NOMO-1 treated with dmso at 0.1 percent for 144 hours (cell line): Measurements from ENCODE around the gene PGBD5.
"Not testable (repeated sequence)": the region's sequence is repeated elsewhere in the genome, so short reads cannot be mapped to it uniquely, and the experiment has no call there.

ENCODE experiments used
- DNase-seq: peaks from one replicate; lab custom pipeline; 2025; ENCODE audit not compliant: unreplicated experiment; lab: John Stamatoyannopoulos, UW

Gene PGBD5

GRCh38 chr1:230426246-230427093, at the start of gene PGBD5:
Gene PGBD5, minus strand, starts transcription at chr1:230426332. Its CDS starts 404 bp downstream, at chr1:230425928.
- peak; percentile 18 for DNase-seq

DNA sequence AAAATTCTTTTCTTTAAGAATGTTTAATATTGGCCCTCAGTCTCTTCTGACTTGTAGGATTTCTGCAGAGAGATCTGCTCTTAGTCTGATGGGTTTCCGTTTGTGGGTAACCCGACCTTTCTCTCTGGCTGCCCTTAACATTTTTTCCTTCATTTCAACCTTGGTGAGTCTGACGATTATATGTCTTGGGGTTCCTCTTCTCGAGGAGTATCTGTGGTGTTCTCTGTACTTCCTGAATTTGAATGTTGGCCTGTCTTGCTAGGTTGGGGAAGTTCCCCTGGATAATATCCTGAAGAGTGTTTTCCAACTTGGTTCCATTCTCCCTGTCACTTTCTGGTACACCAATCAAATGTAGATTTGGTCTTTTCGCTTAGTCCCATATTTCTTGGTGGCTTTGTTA, 48.8 kb upstream of the PGBD5 start:
- DNase-seq = not testable (repeated sequence)

GRCh38 chr1:230470750-230471149, 44.6 kb upstream of the PGBD5 start:
- not testable (repeated sequence) for DNase-seq

- no peak for DNase-seq
Measured at GRCh38 chr1:230469271-230469670, 43.1 kb upstream of the PGBD5 start.

DNA sequence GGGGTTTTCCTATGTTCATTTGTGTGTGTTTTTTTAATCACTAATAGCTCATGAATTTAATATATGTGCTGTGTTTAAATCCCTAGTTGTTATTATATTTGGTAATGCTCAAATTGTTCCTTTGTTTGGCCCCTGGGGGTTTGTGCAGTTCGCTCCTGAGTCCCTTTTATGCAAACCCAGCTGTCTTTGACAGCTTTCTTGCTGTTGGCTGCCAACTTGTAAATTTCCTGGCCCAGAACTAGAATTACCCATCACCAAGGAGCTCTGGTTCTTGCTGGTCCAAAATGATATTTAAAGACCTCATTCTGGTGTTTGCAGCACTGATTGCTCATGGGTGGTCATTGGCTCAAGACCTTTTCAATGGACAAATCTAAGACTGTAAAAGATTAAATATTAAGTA, 39.6 kb upstream of the PGBD5 start:
- no peak for DNase-seq

GRCh38 chr1:230464671-230465070, 38.5 kb upstream of the PGBD5 start:
- no peak for DNase-seq

DNA sequence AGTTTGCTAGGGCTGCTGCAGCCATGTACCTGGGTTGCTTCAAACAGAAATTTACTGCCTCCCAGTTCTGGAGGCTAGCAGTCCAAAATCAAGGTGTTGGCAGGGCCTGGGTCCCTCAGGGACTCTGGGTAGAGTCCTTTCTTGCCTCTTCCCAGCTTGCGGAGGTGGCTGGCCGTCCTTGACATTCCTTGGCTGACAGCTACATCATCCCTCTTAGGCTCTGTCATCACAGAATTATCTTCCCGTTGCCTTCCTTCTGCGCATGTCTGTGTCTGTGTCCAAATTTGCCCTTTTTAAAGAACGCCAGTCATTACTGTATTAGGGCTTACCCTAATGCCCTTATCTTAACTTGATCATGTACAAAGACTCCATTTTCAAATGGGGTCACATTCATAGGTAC, 37.6 kb upstream of the PGBD5 start:
- DNase-seq = no peak

- DNase-seq = no peak
Measured at GRCh38 chr1:230463326-230463725, 37.2 kb upstream of the PGBD5 start.

DNA sequence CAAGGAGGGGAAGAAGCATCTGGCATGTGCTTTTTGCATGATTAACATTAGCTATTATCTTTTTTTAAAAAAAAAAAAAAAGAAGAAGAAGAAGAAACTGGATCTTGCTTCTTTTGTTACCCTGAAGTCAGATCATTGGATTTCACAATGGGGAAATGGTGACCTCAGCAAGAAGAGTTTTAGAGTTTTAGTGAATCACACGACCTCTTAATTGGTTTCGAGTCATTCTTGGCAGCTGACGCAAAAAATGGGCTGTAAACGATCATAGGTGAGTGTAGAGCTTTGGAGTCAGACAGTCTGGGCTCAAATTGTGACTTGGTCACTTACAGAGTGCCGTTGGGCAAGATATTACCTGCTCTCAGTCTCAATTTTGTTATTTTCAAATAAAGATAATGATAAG, 33.3 kb upstream of the PGBD5 start:
- DNase-seq = peak; percentile 57

GRCh38 chr1:230458509-230458908, 32.4 kb upstream of the PGBD5 start:
- DNase-seq = no peak

- DNase-seq = no peak
Measured at GRCh38 chr1:230456478-230456877, 30.3 kb upstream of the PGBD5 start.

DNA sequence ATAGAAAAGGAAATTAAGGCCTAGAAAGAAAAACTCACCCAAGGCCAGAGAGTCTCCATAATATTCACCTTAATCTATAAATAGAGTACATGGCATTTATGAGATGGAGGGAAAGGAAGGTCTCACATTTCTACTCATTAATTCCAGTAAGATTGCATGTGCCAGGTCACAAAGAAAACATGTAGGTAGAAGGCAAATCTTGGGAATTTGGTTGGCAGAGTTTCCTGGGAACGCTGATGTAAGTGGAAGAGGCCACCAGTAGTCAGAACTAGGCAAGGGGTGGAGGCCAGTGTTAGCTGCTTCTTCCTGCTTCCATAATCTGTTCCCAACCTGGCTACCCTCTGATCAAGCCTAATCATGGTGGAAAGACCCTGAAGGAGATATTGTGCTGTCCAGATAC, 29.2 kb upstream of the PGBD5 start:
- no peak for DNase-seq

DNA sequence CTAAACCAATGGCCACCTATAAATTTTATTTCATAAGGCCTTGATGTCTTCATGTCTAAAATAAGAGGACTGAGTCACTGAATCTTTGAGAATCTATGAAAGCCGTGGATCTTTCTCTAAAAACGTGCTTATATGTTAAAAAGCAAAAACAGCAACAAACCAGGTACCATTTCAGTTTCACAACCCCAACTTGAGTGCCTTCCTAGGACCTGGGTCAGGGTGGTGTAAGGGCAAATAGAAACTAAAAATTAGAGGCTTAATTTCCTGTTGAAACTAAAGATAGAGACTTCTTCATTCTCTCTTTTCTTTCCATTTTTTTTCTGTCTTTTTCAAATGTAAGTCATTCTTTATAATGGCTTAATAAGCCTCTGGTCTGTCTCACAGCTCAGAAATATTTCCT, 27.2 kb upstream of the PGBD5 start:
- no peak for DNase-seq

DNA sequence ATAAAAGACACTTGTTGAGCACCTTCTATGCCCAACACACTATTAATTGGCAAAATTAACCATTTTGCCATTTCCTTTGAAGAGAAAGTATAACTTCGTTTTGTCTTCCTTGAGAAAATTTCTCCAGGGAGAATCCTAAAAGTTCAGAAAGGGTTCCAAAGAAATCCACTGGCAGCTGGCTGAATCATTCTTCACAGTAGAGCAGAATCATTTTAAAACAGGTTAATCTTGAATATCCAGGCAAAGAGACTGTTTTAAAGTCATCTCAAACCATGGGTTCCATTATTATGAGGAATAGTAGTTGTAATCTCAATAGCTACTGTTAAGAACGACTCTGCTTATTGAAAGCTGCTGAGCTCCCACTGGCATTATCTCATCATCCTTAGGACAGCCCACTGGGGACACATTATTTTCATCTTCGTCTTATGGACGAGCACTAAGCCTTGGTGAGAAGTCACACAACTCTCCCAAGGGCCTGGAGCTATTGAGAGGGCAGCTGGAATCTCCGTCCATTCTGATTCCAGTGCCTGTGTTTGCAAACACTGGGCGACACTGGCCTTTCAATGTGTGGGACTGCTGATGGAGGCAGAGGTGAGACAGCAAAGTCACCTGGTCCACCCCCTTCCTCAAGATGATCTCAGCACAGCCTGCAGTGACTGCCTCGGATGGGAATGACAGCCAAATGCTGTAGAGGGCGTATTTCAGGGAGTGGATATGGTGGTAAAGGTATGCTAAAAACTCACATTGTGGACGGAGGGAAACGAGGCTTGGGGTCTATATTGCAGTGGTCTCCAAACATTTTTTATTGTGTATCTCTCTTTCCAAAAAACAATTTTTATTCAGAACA, 15.3 kb upstream of the PGBD5 start:
- no peak for DNase-seq

GRCh38 chr1:230435108-230435507, 9.0 kb upstream of the PGBD5 start:
- no peak for DNase-seq

DNA sequence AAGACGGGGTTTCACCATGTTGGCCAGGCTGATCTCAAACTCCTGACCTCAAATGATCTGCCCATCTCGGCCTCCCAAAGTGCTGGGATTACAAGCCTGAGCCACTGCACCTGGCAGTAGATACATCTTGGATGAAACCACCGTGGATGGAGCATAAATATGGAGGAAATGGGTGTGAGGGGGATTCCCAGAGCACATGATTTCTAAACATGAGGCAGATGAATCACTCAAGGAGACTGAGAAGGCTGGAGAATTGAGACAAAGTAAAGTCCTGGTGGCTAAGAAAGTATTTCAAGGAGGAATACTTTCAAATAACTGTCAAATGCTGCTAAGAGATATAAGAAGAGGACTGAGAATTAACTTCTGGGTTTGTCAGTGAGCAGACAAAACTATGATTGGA, 5.4 kb upstream of the PGBD5 start:
- DNase-seq = no peak

- no peak for DNase-seq
Measured at GRCh38 chr1:230430499-230430898, 4.4 kb upstream of the PGBD5 start.

DNA sequence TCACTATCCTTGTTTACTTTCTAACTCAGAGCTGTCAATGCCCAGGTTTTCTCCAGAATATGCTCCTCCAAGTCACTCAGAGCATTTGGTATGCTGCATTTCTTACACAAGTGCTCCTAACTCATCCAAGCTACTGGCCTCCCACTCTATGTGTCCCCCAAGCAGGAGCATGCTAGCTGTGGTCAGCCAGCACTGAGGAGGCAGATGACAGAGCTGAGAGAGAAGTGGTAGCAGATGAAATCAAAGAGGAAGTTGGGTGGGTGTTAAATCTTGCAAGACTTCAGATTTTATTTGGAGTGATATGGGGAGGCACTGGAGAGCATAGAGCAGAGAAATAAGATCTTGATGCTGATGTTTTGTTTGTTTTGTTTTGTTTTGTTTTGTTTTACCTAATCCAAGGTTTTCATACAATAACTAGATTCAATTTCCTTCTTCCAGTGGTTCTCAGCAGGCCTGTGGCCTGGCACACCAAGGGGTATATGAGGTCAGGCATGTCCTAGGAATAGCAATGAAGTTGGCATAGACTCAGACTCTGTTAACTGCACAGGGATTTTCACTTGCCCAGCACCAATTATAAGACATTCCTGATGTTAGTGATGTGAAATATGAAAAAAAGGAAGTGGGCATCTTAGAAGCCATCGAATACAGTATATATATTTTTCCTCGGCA, 3.1 kb upstream of the PGBD5 start:
- DNase-seq = no peak

GRCh38 chr1:230427981-230428380, 1.8 kb upstream of the PGBD5 start:
- DNase-seq = no peak

DNA sequence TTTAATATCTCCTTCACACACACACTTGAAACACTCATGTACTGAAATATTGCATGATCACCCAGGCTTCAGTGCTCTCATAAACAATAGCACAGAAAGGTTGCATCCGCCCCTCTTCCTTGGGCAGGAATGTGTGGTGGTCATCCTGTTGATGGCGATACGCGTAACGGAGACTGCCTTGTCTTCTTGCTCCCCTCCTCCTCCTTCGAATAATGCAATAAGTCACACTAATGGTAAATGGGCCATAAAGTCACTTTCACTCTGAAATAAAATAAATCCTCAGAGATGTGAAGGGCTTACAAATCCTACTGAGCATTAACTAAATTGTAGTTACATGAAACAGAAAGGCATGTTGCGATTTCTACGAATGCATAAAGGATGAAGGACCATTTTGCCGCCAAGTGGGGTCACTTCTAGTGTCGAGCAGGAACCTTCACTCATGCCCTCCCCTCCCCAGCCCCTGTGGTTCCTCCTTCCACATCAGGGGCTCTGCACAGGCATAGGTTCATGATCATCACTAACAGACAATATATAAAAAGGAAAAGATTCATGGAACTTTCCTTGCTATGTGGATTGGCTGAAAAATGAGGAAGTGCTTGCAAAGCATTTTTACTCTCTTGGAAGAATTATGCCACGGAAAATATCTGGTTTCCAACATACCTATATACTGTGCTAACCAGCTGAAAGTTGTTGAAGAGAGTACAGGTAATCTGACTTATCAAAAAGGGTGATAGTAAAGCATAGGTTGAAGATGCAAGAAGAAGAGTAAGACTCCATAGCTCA, 1.2 kb upstream of the PGBD5 start:
- DNase-seq = no peak
